ENCODE results near the gene OSCP1. TPM values are rescaled to one million over a fixed set of nuclear protein-coding genes. Genes with fewer than 3 reads are reported as not detected.

The OSCP1 gene
- total RNA-seq, 1 donor from 2014 or later = 21.0 TPM

- DNase-seq (ENCODE audit: low spot score, unreplicated experiment) = no peak
- no peaks in the 10 kb centered on the region for H3K36me3 Mint-ChIP-seq (ENCODE audit: insufficient read depth)
- no peak overlapping the region for H3K4me3 Mint-ChIP-seq (ENCODE audit: low read depth)
- H3K27me3 Mint-ChIP-seq = no peaks in the 10 kb centered on the region
- no peak for TF ChIP-seq CTCF (IDR thresholded peaks at IDR 0.05; ENCODE audit: unreplicated experiment)
- no peak overlapping the region for H3K27ac Mint-ChIP-seq
- no peaks in the 10 kb centered on the region for H3K9me3 Mint-ChIP-seq (ENCODE audit: low read depth)
- peaks cover 8% of the 10 kb centered on the region for H3K4me1 Mint-ChIP-seq (ENCODE audit: low read depth)
Observed at GRCh38 chr1:36471830-36472641, 21.8 kb upstream of the OSCP1 start.

GRCh38 chr1:36469163-36469562 lies 18.9 kb upstream of the OSCP1 start:
- no peaks in the 10 kb centered on the region for H3K9me3 Mint-ChIP-seq (ENCODE audit: low read depth)
- DNase-seq (ENCODE audit: low spot score, unreplicated experiment) = no peak
- H3K27me3 Mint-ChIP-seq = no peaks in the 10 kb centered on the region
- peaks cover 16% of the 10 kb centered on the region for H3K4me1 Mint-ChIP-seq (ENCODE audit: low read depth)
- no peak for TF ChIP-seq CTCF (IDR thresholded peaks at IDR 0.05; ENCODE audit: unreplicated experiment)
- no peak overlapping the region for H3K27ac Mint-ChIP-seq
- no peak overlapping the region for H3K4me3 Mint-ChIP-seq (ENCODE audit: low read depth)
- no peaks in the 10 kb centered on the region for H3K36me3 Mint-ChIP-seq (ENCODE audit: insufficient read depth)

GRCh38 chr1:36467700-36468455 lies 17.6 kb upstream of the OSCP1 start:
- Mint-ChIP-seq H3K27ac (no peak overlapping the region), H3K36me3 (ENCODE audit: insufficient read depth) (peaks cover 1% of the 10 kb centered on the region), H3K27me3 (no peaks in the 10 kb centered on the region), H3K9me3 (ENCODE audit: low read depth) (no peaks in the 10 kb centered on the region), H3K4me3 (ENCODE audit: low read depth) (no peak overlapping the region), H3K4me1 (ENCODE audit: low read depth) (peaks cover 21% of the 10 kb centered on the region)
- no peak for TF ChIP-seq CTCF (IDR thresholded peaks at IDR 0.05; ENCODE audit: unreplicated experiment)
- no peak for DNase-seq (ENCODE audit: low spot score, unreplicated experiment)

GRCh38 chr1:36467027-36467410 lies 16.8 kb upstream of the OSCP1 start:
- peaks cover 3% of the 10 kb centered on the region for H3K36me3 Mint-ChIP-seq (ENCODE audit: insufficient read depth)
- H3K4me3 Mint-ChIP-seq (ENCODE audit: low read depth) = no peak overlapping the region
- peaks cover 21% of the 10 kb centered on the region for H3K4me1 Mint-ChIP-seq (ENCODE audit: low read depth)
- H3K27ac Mint-ChIP-seq = no peak overlapping the region
- no peak for TF ChIP-seq CTCF (IDR thresholded peaks at IDR 0.05; ENCODE audit: unreplicated experiment)
- no peaks in the 10 kb centered on the region for H3K9me3 Mint-ChIP-seq (ENCODE audit: low read depth)
- no peaks in the 10 kb centered on the region for H3K27me3 Mint-ChIP-seq
- DNase-seq (ENCODE audit: low spot score, unreplicated experiment) = no peak

GRCh38 chr1:36466370-36467026 lies 16.2 kb upstream of the OSCP1 start:
- no peak for TF ChIP-seq CTCF (IDR thresholded peaks at IDR 0.05; ENCODE audit: unreplicated experiment)
- peaks cover 3% of the 10 kb centered on the region for H3K36me3 Mint-ChIP-seq (ENCODE audit: insufficient read depth)
- no peaks in the 10 kb centered on the region for H3K27me3 Mint-ChIP-seq
- peak overlapping the region; percentile 24 for H3K27ac Mint-ChIP-seq
- H3K9me3 Mint-ChIP-seq (ENCODE audit: low read depth) = no peaks in the 10 kb centered on the region
- DNase-seq (ENCODE audit: low spot score, unreplicated experiment) = no peak
- H3K4me1 Mint-ChIP-seq (ENCODE audit: low read depth) = peaks cover 21% of the 10 kb centered on the region
- H3K4me3 Mint-ChIP-seq (ENCODE audit: low read depth) = no peak overlapping the region

Measured in progenitor cell of endocrine pancreas (in vitro differentiated cells).